ACC112 (cell line): Measurements from ENCODE around the gene CD74.

Source experiments
- H2AFZ ChIP-seq: fragments of 200-600 bp; sonication (generic); one replicate; pipeline ENCODE4 v1.6.0; 2017; ENCODE audit warnings: antibody characterized with exemption, low read length; ENCODE audit not compliant: unreplicated experiment
- H3K27ac ChIP-seq: fragments of 200-600 bp; sonication (generic); 2 replicates; pipeline ENCODE4 v1.5.1; 2014; ENCODE audit warnings: low read depth, mild to moderate bottlenecking, antibody characterized with exemption, low read length, moderate library complexity
- H3K27me3 ChIP-seq: fragments of 200-600 bp; sonication (generic); 2 replicates; pipeline ENCODE4 v1.6.1; 2014; ENCODE audit warnings: mild to moderate bottlenecking, antibody characterized with exemption, low read length, moderate library complexity, mixed read lengths; ENCODE audit not compliant: insufficient read depth
- H3K36me3 ChIP-seq: fragments of 200-600 bp; sonication (generic); 2 replicates; pipeline ENCODE4 v1.6.1; 2016; ENCODE audit warnings: mild to moderate bottlenecking, antibody characterized with exemption, low read length, moderate library complexity, mixed read lengths; ENCODE audit not compliant: insufficient read depth
- H3K4me1 ChIP-seq: fragments of 200-600 bp; sonication (generic); one replicate; pipeline ENCODE4 v1.6.1; 2016; ENCODE audit warnings: low read length, mixed read lengths; ENCODE audit not compliant: insufficient read depth, unreplicated experiment, control insufficient read depth
- H3K4me3 ChIP-seq: fragments of 200-600 bp; sonication (generic); 2 replicates; pipeline ENCODE4 v1.5.1; 2014; ENCODE audit warnings: mild to moderate bottlenecking, low read depth, low read length
- H3K79me2 ChIP-seq: fragments of 200-600 bp; sonication (generic); one replicate; pipeline ENCODE4 v1.6.0; 2016; ENCODE audit warnings: low read length; ENCODE audit not compliant: control insufficient read depth, unreplicated experiment, insufficient read depth

Gene CD74

DNA sequence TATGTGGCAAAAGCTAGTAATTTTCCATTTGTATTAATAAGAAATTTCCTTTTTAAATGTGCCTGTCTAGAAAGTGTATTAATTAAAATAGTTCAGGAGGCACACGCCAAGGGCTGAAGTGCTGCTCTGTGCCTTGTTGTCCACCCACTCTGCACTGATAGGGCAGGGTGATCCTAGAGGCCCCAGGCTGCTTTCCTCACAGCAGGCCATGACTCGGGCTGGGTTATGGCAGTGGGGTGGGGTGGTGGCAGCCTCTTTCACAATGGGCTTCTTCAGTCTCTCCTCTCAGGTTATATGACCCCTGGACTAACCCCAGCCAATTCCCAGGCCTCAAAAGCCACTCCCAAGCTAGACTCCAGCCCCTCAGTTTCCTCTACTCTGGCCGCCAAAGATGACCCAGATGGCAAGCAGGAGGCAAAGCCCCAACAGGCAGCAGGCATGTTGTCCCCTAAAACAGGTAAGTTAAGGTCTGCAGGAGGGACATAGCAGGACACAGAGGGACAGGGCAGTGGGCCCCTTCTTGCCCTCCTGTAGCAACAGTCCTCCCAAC lies 19.5 kb downstream of the CD74 start:
- Histone ChIP-seq H3K36me3 (peaks cover 28% of the 10 kb centered on the region), H2AFZ (no peak overlapping the region), H3K4me1 (no peaks in the 10 kb centered on the region), H3K79me2 (no peaks in the 10 kb centered on the region), H3K27me3 (no peaks in the 10 kb centered on the region), H3K4me3 (no peak overlapping the region), H3K27ac (no peak overlapping the region)

DNA sequence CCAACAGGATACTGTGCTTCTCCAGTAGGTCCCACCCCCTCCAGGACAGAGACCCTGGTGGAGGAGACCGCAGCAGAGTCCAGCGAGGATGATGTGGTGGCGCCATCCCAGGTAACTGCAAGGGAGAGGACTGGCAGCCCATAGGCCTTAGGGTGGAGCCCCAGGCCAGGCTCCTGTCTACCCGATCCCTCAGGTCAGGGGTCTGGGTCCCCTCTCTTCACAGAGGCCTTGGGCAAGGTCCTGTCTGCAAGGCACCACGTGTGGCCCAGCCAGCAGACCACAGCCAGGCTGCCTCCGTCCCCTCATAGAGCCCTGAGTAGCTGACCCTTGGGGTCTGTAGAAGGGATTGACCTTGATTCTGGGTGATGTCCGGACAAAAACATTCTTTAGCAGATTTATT lies 20.0 kb downstream of the CD74 start:
- Histone ChIP-seq H2AFZ (no peak overlapping the region), H3K4me3 (no peak overlapping the region), H3K27ac (no peak overlapping the region), H3K79me2 (no peaks in the 10 kb centered on the region), H3K4me1 (no peaks in the 10 kb centered on the region), H3K27me3 (no peaks in the 10 kb centered on the region), H3K36me3 (peaks cover 33% of the 10 kb centered on the region)

DNA sequence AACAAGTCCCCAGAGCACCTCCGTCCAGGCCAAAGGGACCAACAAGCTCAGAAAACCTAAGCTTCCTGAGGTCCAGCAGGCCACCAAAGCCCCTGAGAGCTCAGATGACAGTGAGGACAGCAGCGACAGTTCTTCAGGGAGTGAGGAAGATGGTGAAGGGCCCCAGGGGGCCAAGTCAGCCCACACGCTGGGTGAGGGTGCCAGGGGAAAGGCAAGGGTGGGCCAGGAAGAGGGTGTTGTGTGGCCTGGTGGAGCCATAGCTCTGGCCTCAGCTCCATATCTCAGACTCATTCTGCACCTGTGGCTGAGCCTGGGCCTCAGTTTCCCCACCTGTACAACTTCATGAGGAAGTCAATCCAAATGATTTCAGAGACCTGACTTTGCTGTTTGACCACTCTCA lies 20.7 kb downstream of the CD74 start:
- Histone ChIP-seq H3K27me3 (no peaks in the 10 kb centered on the region), H2AFZ (no peak overlapping the region), H3K4me1 (no peaks in the 10 kb centered on the region), H3K79me2 (no peaks in the 10 kb centered on the region), H3K27ac (no peak overlapping the region), H3K4me3 (no peak overlapping the region), H3K36me3 (peaks cover 30% of the 10 kb centered on the region)

DNA sequence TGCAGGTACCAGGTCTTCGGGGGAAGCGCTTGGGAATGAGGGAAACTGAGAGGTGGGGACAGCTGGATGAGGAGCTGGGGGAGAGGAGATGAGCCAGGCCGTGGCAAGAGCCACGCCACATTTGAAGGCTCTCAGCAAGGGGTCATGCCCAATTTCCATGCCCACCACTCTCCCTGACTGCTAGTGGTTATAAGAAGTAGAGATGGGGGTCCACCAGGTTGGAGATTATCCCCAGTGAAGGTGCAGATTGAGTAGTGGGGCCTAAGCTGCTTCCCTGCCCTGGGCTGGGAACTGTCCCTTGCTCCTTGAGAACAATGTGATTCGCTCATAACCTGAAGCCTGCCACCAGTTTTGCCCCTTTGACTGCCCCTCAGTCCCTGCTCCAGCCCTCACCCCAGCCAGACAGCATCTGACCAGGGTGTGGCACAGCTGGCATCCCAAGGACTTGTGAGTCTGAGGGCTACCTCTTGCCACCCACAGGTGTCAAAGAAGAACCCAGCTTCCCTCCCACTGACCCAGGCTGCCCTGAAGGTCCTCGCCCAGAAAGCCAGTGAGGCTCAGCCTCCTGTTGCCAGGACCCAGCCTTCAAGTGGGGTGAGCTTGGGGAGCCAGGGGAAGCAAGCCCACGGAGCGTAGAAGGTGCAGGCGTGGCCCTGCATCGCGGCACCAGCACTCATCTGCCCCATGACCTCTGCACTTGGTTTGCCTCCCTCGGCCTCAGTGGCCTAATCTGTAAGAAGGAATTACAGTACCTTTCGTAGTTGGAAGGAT lies 21.5 kb downstream of the CD74 start:
- Histone ChIP-seq H3K79me2 (no peaks in the 10 kb centered on the region), H3K4me1 (no peaks in the 10 kb centered on the region), H3K4me3 (no peak overlapping the region), H3K36me3 (peaks cover 26% of the 10 kb centered on the region), H3K27ac (no peak overlapping the region), H2AFZ (no peak overlapping the region), H3K27me3 (no peaks in the 10 kb centered on the region)

DNA sequence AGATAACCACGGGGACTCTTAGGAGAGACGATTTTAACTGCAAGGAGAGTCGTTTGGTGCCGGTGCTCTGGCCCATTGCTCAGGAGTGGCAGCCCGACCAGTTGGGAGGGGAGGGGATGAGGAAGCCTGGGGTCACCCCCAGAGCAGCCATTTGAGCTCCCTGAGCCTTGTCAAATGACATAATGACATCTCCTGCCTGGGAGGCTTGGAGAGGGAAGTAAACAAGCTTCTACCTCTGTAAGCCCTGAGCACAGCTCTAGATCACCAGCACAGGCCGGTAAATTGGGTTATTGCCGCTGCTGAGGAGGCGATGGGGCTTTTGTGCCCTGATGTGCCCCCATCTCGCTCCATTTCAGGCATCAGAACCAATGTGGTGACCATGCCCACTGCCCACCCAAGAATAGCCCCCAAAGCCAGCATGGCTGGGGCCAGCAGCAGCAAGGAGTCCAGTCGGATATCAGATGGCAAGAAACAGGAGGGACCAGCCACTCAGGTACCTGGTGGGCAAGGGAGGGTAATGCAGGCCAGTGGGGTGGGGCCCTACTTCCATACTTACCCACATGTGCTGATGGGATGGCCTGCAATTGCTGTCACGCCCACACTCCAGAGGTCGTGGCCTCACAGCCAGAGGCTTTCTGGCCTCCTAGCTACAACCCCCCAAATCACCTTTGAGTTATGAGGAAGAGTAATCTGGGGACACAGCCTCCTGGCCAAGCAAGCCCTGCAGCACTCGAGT lies 23.0 kb downstream of the CD74 start:
- H3K79me2 ChIP-seq = no peaks in the 10 kb centered on the region
- no peaks in the 10 kb centered on the region for H3K27me3 ChIP-seq
- no peak overlapping the region for H2AFZ ChIP-seq
- H3K27ac ChIP-seq = no peak overlapping the region
- peaks cover 17% of the 10 kb centered on the region for H3K36me3 ChIP-seq
- H3K4me3 ChIP-seq = no peak overlapping the region
- H3K4me1 ChIP-seq = no peaks in the 10 kb centered on the region

DNA sequence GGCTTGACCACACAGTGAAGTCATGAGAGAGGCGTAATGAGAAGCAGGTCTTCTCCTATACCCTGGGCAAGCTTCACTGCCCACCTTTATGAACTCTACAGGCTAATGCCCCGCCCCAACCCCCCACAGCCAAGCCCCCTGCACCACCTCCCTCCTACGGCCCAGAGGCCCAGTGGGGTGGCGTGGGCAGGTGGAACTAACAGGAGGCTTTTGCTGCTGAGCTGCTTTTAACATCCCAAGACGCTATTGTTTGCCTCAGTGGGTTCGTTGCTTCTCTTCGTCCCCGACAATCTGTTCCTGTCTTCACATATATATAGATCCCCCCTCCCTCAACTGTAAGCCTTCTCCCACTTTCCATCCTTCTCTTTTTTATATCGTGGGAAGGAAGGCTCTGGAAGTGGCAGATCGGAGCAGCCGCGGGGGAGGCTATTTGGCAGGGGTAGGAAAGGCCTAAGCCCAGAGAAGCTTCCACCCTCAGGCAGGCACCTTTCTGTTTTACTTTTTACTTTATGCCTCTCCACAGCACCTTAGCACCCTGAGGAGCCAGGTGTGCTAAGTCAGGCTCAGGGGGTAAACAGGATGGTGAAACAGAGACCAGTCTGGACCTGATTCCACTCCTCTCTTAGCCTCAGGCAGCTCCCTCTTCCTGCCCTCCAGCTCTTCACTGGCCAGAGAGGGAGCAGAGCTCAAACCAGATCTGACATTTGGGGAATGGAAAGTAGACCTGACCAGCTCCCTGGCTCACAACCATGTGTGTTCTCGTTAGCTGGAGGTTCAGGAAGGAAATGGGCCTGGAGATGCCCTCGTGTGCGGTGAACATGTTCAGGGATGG lies 26.5 kb downstream of the CD74 start:
- H3K4me3 ChIP-seq = no peak overlapping the region
- H3K79me2 ChIP-seq = no peaks in the 10 kb centered on the region
- H3K36me3 ChIP-seq = peaks cover 24% of the 10 kb centered on the region
- no peaks in the 10 kb centered on the region for H3K27me3 ChIP-seq
- no peak overlapping the region for H2AFZ ChIP-seq
- H3K4me1 ChIP-seq = no peaks in the 10 kb centered on the region
- H3K27ac ChIP-seq = no peak overlapping the region

DNA sequence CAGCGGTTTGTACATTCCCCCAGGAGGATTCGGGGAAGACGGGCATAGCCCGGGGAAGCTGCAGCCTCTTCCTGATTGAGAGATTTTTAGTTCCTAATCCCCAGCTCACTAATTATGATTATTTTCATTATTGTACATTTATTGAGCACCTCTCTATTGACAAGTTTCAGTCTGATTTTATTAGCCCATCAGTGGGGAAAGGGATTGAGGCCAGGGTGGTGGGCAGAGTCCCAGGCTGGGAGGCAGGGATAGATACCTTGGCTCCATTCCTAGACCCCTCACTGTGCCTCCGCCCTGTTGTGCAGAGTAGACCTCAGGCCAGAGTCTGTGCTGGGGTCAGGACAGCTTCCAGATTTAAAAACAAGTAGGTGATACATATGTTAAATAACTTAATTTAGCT lies 28.0 kb downstream of the CD74 start:
- Histone ChIP-seq H2AFZ (no peak overlapping the region), H3K4me1 (no peaks in the 10 kb centered on the region), H3K27ac (no peak overlapping the region), H3K4me3 (no peak overlapping the region), H3K36me3 (peaks cover 29% of the 10 kb centered on the region), H3K27me3 (no peaks in the 10 kb centered on the region), H3K79me2 (no peaks in the 10 kb centered on the region)

DNA sequence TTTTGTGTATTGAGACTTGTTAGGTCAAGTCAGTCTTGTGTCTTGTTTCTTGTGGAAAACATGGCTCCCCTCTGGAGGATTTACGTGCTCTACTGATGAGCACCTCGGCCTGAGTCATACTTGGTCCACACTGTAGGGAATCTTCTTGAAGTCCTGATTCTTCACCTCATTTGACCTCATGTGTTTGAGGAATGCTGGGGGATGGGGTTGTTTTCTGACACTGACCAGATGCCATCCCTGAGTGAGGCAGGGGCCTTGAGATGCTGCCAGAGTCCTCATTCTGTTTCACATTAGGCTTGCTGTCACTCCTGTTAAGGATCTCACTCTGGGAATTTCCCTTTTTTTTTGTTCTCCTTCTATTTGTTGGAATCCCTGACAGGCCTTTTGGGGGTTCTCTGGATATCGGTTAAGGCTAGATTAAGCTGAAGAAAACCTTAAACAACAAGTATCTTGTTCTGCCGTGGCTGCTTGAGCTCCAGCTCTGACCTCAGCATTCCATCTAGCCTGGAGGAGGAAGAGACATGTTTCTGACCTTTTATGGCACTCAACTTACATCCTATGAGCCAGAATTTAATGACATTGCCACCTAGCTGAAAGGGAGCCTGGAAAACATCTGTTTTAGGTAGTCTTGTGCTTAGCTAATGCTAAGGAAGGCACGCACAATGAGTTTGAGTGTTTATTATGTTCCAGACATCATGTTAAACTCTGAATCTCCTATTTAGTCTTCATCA lies 34.6 kb downstream of the CD74 start:
- Histone ChIP-seq H3K27me3 (no peaks in the 10 kb centered on the region), H3K4me3 (peak overlapping the region; percentile 29; the same call in 1 of the 2 replicates), H3K4me1 (peaks cover 27% of the 10 kb centered on the region), H3K27ac (peak overlapping the region; percentile 98), H3K79me2 (no peaks in the 10 kb centered on the region), H2AFZ (no peak overlapping the region), H3K36me3 (peaks cover 29% of the 10 kb centered on the region)

DNA sequence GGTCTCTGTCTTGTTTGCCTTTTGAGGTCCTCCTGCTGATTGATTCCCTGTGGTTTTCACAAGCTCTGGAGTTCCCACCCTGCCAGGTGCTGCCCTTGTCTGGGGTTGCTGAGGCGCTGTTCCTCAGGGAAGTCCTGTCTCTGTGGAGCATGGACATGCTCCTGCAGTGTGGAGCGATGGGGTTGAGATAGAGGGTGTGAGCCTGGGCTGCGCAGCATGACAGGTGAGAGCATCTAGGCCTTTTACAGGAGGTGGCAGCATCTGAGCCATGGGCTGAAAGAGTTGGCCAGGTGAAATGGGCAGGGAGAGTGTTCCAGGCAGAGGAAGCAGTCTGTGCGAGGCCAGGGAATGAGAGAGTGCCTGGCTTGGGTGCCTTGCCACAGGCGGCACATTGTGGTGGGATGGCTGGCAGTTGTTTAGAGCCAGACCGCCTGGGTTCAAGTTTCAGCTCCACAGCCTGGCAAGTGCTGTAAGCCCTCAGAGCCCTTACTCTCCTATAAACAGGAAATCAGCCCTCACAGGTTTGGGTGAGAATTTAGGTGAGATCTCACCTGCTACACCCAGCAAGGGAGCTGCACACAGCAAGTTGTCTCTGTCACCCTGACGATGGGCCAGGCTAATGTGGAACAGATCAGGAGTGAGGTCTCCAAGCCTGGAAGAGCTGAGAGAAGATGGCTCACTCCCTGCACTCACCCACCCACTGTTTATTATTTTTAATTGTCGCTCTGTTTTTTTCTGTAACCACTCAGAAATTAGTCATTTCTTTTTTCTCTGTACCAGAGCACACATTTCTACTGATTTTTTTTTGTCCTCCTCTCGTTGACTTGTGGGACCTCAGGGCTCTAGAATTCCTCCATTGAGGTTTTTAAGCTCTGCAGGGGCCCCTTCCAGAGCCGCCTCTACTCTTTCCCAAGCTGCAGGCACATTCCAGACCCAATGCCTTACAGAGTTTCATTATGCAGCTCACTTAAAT lies 35.6 kb downstream of the CD74 start:
- H3K27ac ChIP-seq = peak overlapping the region; percentile 98

More for the DNA sequence above, 35.6 kb downstream of the CD74 start:
- Histone ChIP-seq H3K4me3 (peak overlapping the region; percentile 29; the same call in 1 of the 2 replicates), H3K36me3 (peaks cover 30% of the 10 kb centered on the region), H3K79me2 (no peaks in the 10 kb centered on the region), H2AFZ (no peak overlapping the region), H3K4me1 (peaks cover 27% of the 10 kb centered on the region), H3K27me3 (no peaks in the 10 kb centered on the region)
